ENCODE data around the gene ACTRT2.

The ACTRT2 gene

GRCh38 chr1:3018576-3018975 lies 2.7 kb upstream of the ACTRT2 start:
- DNase-seq: no peak

- DNase-seq: no peak
Observed at GRCh38 chr1:3019007-3019515, 2.2 kb upstream of the ACTRT2 start.

GRCh38 chr1:3019516-3020051 lies 1.7 kb upstream of the ACTRT2 start:
- no peak for DNase-seq

GRCh38 chr1:3020263-3020909 lies 881 bp upstream of the ACTRT2 start:
- DNase-seq: no peak

- DNase-seq: no peak
Observed at GRCh38 chr1:3021801-3022401, 634 bp downstream of the ACTRT2 start.

GRCh38 chr1:3022511-3022973 lies 1.3 kb downstream of the ACTRT2 start:
- DNase-seq: no peak

GRCh38 chr1:3022976-3023375 lies 1.7 kb downstream of the ACTRT2 start:
- DNase-seq: no peak

GRCh38 chr1:3024019-3024418 lies 2.8 kb downstream of the ACTRT2 start:
- DNase-seq: no peak

- no peak for DNase-seq
Observed at GRCh38 chr1:3024588-3024987, 3.3 kb downstream of the ACTRT2 start.

- no peak for DNase-seq
Observed at GRCh38 chr1:3026124-3026523, 4.9 kb downstream of the ACTRT2 start.

GRCh38 chr1:3026581-3027391 lies 5.5 kb downstream of the ACTRT2 start:
- DNase-seq: no peak

- DNase-seq: no peak
Observed at GRCh38 chr1:3027611-3028371, 6.5 kb downstream of the ACTRT2 start.

- DNase-seq: no peak
Observed at GRCh38 chr1:3028531-3029282, 7.4 kb downstream of the ACTRT2 start.

GRCh38 chr1:3029481-3029961 lies 8.3 kb downstream of the ACTRT2 start:
- DNase-seq: no peak

GRCh38 chr1:3029991-3030662 lies 8.9 kb downstream of the ACTRT2 start:
- DNase-seq: no peak

GRCh38 chr1:3030663-3031381 lies 9.6 kb downstream of the ACTRT2 start:
- DNase-seq: no peak

GRCh38 chr1:3031401-3032221 lies 10.3 kb downstream of the ACTRT2 start:
- no peak for DNase-seq

- no peak for DNase-seq
Observed at GRCh38 chr1:3032371-3033039, 11.2 kb downstream of the ACTRT2 start.
